ENCODE measurements around the gene CCDC60. TPM values are rescaled to one million over a fixed set of nuclear protein-coding genes. Genes with fewer than 3 reads are reported as not detected.

The CCDC60 gene
- total RNA-seq, 1 experiment from 2014 or later: not detected

- TF ChIP-seq CTCF (conservative IDR thresholded peaks at IDR 0.05; ENCODE audit: low read depth, low read length): no peak
- BruUV-seq (replicated peaks): no TSS peak
- intact Hi-C loops (cut with micrococcal nuclease; ENCODE audit: unreplicated experiment): no loop called here
- no peak for DNase-seq (ENCODE audit: low spot score)
- ChIA-PET POLR2A (ENCODE audit: low non-redundant PET) (no interaction called here), CTCF (interaction anchor here (0.5 kb wide), 1 partner anchor 85 kb away, joined by 6 read pairs; no protein-coding TSS in a partner anchor)
- Histone ChIP-seq H3K9me3 (ENCODE audit: low read depth, low read length, poor library complexity, severe bottlenecking) (no peaks in the 10 kb centered on the region), H3K4me3 (ENCODE audit: low read depth, low read length, poor library complexity, severe bottlenecking) (no peak overlapping the region), H3K27ac (ENCODE audit: low read depth, low read length, poor library complexity, severe bottlenecking) (no peak overlapping the region), H3K27me3 (replicated peaks; ENCODE audit: insufficient read depth, low read depth, low read length, poor library complexity) (peaks cover 80% of the 10 kb centered on the region), H3K4me1 (ENCODE audit: insufficient read depth, low read length, poor library complexity, severe bottlenecking) (no peaks in the 10 kb centered on the region), H3K36me3 (ENCODE audit: insufficient read depth, low read length, poor library complexity, severe bottlenecking) (no peaks in the 10 kb centered on the region)
These were observed 13.9 kb upstream of the CCDC60 start for GRCh38 chr12:119320678-119321077.

GRCh38 chr12:119322301-119322723, 12.2 kb upstream of the CCDC60 start:
- Histone ChIP-seq H3K27ac (ENCODE audit: low read depth, low read length, poor library complexity, severe bottlenecking) (no peak overlapping the region), H3K9me3 (ENCODE audit: low read depth, low read length, poor library complexity, severe bottlenecking) (no peaks in the 10 kb centered on the region), H3K36me3 (ENCODE audit: insufficient read depth, low read length, poor library complexity, severe bottlenecking) (no peaks in the 10 kb centered on the region), H3K4me3 (ENCODE audit: low read depth, low read length, poor library complexity, severe bottlenecking) (no peak overlapping the region), H3K4me1 (ENCODE audit: insufficient read depth, low read length, poor library complexity, severe bottlenecking) (no peaks in the 10 kb centered on the region), H3K27me3 (replicated peaks; ENCODE audit: insufficient read depth, low read depth, low read length, poor library complexity) (peaks cover 71% of the 10 kb centered on the region)
- no TSS peak for BruUV-seq (replicated peaks)
- TF ChIP-seq EZH2 (IDR thresholded peaks at IDR 0.05; ENCODE audit: borderline replicate concordance, low read depth, low read length, poor library complexity, severe bottlenecking): no peak
- TF ChIP-seq CTCF (conservative IDR thresholded peaks at IDR 0.05; ENCODE audit: low read depth, low read length): no peak
- ChIA-PET CTCF (no interaction called here), POLR2A (ENCODE audit: low non-redundant PET) (no interaction called here)
- no peak for DNase-seq (ENCODE audit: low spot score)
- intact Hi-C loops (cut with micrococcal nuclease; ENCODE audit: unreplicated experiment): no loop called here

GRCh38 chr12:119325813-119326212, 8.7 kb upstream of the CCDC60 start:
- BruUV-seq (replicated peaks): no TSS peak
- no peaks in the 10 kb centered on the region for H3K4me1 ChIP-seq (ENCODE audit: insufficient read depth, low read length, poor library complexity, severe bottlenecking)
- H3K9me3 ChIP-seq (ENCODE audit: low read depth, low read length, poor library complexity, severe bottlenecking): no peaks in the 10 kb centered on the region
- H3K27me3 ChIP-seq (replicated peaks; ENCODE audit: insufficient read depth, low read depth, low read length, poor library complexity): peaks cover 67% of the 10 kb centered on the region
- TF ChIP-seq EZH2 (IDR thresholded peaks at IDR 0.05; ENCODE audit: borderline replicate concordance, low read depth, low read length, poor library complexity, severe bottlenecking): no peak
- TF ChIP-seq CTCF (conservative IDR thresholded peaks at IDR 0.05; ENCODE audit: low read depth, low read length): no peak
- ChIA-PET POLR2A (ENCODE audit: low non-redundant PET) (no interaction called here), CTCF (no interaction called here)
- intact Hi-C loops (cut with micrococcal nuclease; ENCODE audit: unreplicated experiment): no loop called here
- H3K36me3 ChIP-seq (ENCODE audit: insufficient read depth, low read length, poor library complexity, severe bottlenecking): no peaks in the 10 kb centered on the region
- no peak overlapping the region for H3K4me3 ChIP-seq (ENCODE audit: low read depth, low read length, poor library complexity, severe bottlenecking)
- no peak overlapping the region for H3K27ac ChIP-seq (ENCODE audit: low read depth, low read length, poor library complexity, severe bottlenecking)
- no peak for DNase-seq (ENCODE audit: low spot score)

Measured in A673 (cell line).